ENCODE data around the gene SPOCK1. TPM values are rescaled to one million over a fixed set of nuclear protein-coding genes. Genes with fewer than 3 reads are reported as not detected.
"Not testable (repeated sequence)": the region's sequence is repeated elsewhere in the genome, so short reads cannot be mapped to it uniquely, and the experiment has no call there.

SPOCK1 gene
- total RNA-seq, 2 experiments from 2014 or later = not detected

- no peak overlapping the region for H3K27ac Mint-ChIP-seq
- H3K27me3 Mint-ChIP-seq (ENCODE audit: low read depth) = peaks cover 6% of the 10 kb centered on the region
- H3K9me3 Mint-ChIP-seq (ENCODE audit: insufficient read depth) = no peaks in the 10 kb centered on the region
- POLR2A ChIA-PET = no interaction called here
- H3K4me1 Mint-ChIP-seq (ENCODE audit: low read depth) = no peaks in the 10 kb centered on the region
- no peak overlapping the region for H3K4me3 Mint-ChIP-seq
- CTCF ChIA-PET = interaction anchor here (0.5 kb wide), 1 partner anchor 34 kb away, joined by 3 read pairs; no protein-coding TSS in a partner anchor
- no peaks in the 10 kb centered on the region for H3K36me3 Mint-ChIP-seq (ENCODE audit: low read depth)
- DNase-seq (no peak), ATAC-seq (no peak)
Measured at GRCh38 chr5:137503456-137503855, 4.3 kb upstream of the SPOCK1 start.

- Mint-ChIP-seq H3K4me3 (no peak overlapping the region), H3K27me3 (ENCODE audit: low read depth) (peaks cover 11% of the 10 kb centered on the region), H3K27ac (no peak overlapping the region), H3K4me1 (ENCODE audit: low read depth) (no peaks in the 10 kb centered on the region), H3K36me3 (ENCODE audit: low read depth) (no peaks in the 10 kb centered on the region), H3K9me3 (ENCODE audit: insufficient read depth) (no peaks in the 10 kb centered on the region)
- ATAC-seq (no peak), DNase-seq (no peak)
- CTCF ChIA-PET = no interaction called here
- POLR2A ChIA-PET = no interaction called here
Measured at GRCh38 chr5:137502632-137503031, 3.5 kb upstream of the SPOCK1 start.

- Mint-ChIP-seq H3K9me3 (ENCODE audit: insufficient read depth) (no peaks in the 10 kb centered on the region), H3K4me1 (ENCODE audit: low read depth) (no peaks in the 10 kb centered on the region), H3K27ac (no peak overlapping the region), H3K27me3 (ENCODE audit: low read depth) (peaks cover 16% of the 10 kb centered on the region), H3K4me3 (no peak overlapping the region), H3K36me3 (ENCODE audit: low read depth) (no peaks in the 10 kb centered on the region)
- ATAC-seq (no peak), DNase-seq (no peak)
- CTCF ChIA-PET = no interaction called here
- POLR2A ChIA-PET = no interaction called here
Measured at GRCh38 chr5:137501846-137502406, 2.8 kb upstream of the SPOCK1 start.

DNA sequence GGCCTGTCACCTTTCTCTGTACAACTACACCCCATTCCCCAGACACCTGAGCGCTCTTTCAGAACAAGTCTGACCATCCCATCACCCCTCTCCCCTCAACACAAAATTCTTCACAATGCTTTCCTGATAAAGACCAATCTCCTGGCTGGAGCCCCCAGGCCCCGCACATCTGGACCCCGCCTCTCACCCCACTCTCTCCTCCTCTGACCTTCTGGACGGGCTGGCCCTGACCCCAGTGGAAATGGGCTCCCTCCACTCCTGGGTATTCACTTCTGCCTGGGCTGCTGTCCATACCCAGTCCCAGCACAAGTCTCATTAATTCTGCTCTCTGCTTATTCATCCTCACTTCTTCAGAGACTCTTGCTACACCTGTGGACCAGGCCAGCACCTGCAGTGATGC lies 2.1 kb upstream of the SPOCK1 start:
- Mint-ChIP-seq H3K36me3 (ENCODE audit: low read depth) (no peaks in the 10 kb centered on the region), H3K27me3 (ENCODE audit: low read depth) (peaks cover 23% of the 10 kb centered on the region), H3K27ac (no peak overlapping the region), H3K4me1 (ENCODE audit: low read depth) (no peaks in the 10 kb centered on the region), H3K4me3 (no peak overlapping the region), H3K9me3 (ENCODE audit: insufficient read depth) (no peaks in the 10 kb centered on the region)
- ChIA-PET CTCF (no interaction called here), POLR2A (no interaction called here)
- ATAC-seq (no peak), DNase-seq (no peak)

DNA sequence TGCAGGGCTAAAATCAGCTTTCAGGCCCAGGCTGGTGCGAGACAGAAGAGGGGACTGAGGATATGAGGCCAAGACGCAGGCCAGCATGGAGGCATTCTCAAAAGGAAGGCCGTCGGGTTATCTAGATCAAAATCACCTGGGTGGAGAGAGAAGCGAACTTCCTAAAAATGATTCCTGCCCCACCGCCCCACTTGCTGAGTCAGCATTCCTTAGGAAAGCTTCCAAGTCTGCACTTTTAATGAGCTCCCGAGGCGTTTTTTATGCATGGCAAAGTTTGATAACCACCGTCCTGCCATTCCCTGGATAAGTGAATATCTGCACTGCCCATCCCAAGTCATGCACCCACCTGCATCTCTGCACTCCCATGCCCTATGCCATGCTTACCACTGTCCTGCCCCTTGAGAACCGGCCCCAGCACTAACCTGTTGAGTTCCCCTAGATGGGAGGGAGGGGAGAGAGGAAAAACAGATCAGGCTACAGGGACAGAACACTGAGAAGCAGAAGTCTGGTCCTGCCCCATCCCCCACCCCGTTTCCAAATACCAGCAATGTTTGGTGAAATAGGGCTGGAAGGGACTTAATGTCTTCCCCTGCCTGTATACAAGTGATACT lies 1.6 kb upstream of the SPOCK1 start:
- Mint-ChIP-seq H3K27me3 (ENCODE audit: low read depth) (peaks cover 25% of the 10 kb centered on the region), H3K4me1 (ENCODE audit: low read depth) (no peaks in the 10 kb centered on the region), H3K9me3 (ENCODE audit: insufficient read depth) (no peaks in the 10 kb centered on the region), H3K36me3 (ENCODE audit: low read depth) (no peaks in the 10 kb centered on the region), H3K27ac (no peak overlapping the region), H3K4me3 (no peak overlapping the region)
- no peak for ATAC-seq
- DNase-seq = no peak
- POLR2A ChIA-PET = no interaction called here
- CTCF ChIA-PET = no interaction called here

DNA sequence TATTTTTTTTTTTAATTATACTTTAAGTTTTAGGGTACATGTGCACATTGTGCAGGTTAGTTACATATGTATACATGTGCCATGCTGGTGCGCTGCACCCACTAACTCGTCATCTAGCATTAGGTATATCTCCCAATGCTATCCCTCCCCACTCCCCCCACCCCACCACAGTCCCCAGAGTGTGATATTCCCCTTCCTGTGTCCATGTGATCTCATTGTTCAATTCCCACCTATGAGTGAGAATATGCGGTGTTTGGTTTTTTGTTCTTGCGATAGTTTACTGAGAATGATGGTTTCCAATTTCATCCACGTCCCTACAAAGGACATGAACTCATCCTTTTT lies 351 bp upstream of the SPOCK1 start:
- POLR2A ChIA-PET; DNase-seq; H3K4me1 Mint-ChIP-seq (ENCODE audit: low read depth); CTCF ChIA-PET; H3K4me3 Mint-ChIP-seq; H3K36me3 Mint-ChIP-seq (ENCODE audit: low read depth); H3K27ac Mint-ChIP-seq; H3K9me3 Mint-ChIP-seq (ENCODE audit: insufficient read depth); ATAC-seq: not testable (repeated sequence)
- H3K27me3 Mint-ChIP-seq (ENCODE audit: low read depth) = peaks cover 25% of the 10 kb centered on the region

GRCh38 chr5:137498301-137498735 lies 808 bp downstream of the SPOCK1 start:
- H3K9me3 Mint-ChIP-seq (ENCODE audit: insufficient read depth) = no peaks in the 10 kb centered on the region
- no peaks in the 10 kb centered on the region for H3K4me1 Mint-ChIP-seq (ENCODE audit: low read depth)
- H3K27me3 Mint-ChIP-seq (ENCODE audit: low read depth) = peaks cover 28% of the 10 kb centered on the region
- H3K27ac Mint-ChIP-seq = no peak overlapping the region
- no peak for DNase-seq
- CTCF ChIA-PET = interaction anchor here (0.8 to 4.3 kb wide), 3 partner anchors 32 to 178 kb away, joined by 3 to 35 read pairs (median 3); no protein-coding TSS in a partner anchor
- no peak overlapping the region for H3K4me3 Mint-ChIP-seq
- ATAC-seq = peak; percentile 25
- H3K36me3 Mint-ChIP-seq (ENCODE audit: low read depth) = no peaks in the 10 kb centered on the region
- POLR2A ChIA-PET = no interaction called here

GRCh38 chr5:137497396-137498290 lies 1.5 kb downstream of the SPOCK1 start:
- Mint-ChIP-seq H3K9me3 (ENCODE audit: insufficient read depth) (no peaks in the 10 kb centered on the region), H3K4me1 (ENCODE audit: low read depth) (no peaks in the 10 kb centered on the region), H3K27ac (no peak overlapping the region), H3K36me3 (ENCODE audit: low read depth) (no peaks in the 10 kb centered on the region), H3K27me3 (ENCODE audit: low read depth) (peaks cover 28% of the 10 kb centered on the region), H3K4me3 (no peak overlapping the region)
- ATAC-seq = no peak
- ChIA-PET CTCF (interaction anchor here (1.1 to 4.3 kb wide), 3 partner anchors 65 to 177 kb away, joined by 3 to 35 read pairs (median 4); no protein-coding TSS in a partner anchor), POLR2A (no interaction called here)
- DNase-seq = no peak

DNA sequence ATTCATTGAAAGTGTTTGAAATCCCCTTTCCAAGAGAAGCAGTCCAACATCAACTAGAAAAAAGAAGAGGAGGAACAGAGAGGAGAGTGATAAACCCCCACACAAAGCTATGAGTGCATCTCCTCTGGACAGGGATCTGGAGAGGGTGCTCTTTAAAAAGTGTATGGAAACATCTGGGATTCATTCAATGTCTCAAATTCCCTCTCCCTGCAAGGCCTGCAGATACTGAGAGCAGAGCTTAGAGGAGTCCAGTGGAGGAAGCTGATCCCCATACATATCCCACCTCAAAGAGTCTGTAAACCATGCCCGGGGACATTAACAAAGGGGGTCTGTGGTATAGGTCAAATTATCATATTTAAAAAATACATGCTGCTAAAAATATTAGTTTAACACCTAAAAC lies 2.2 kb downstream of the SPOCK1 start:
- ATAC-seq (no peak), DNase-seq (no peak)
- Mint-ChIP-seq H3K4me3 (no peak overlapping the region), H3K36me3 (ENCODE audit: low read depth) (no peaks in the 10 kb centered on the region), H3K27me3 (ENCODE audit: low read depth) (peaks cover 28% of the 10 kb centered on the region), H3K4me1 (ENCODE audit: low read depth) (no peaks in the 10 kb centered on the region), H3K9me3 (ENCODE audit: insufficient read depth) (no peaks in the 10 kb centered on the region), H3K27ac (no peak overlapping the region)
- ChIA-PET POLR2A (no interaction called here), CTCF (interaction anchor here (1.1 to 4.3 kb wide), 3 partner anchors 152 to 177 kb away, joined by 4 to 35 read pairs (median 5); no protein-coding TSS in a partner anchor)

GRCh38 chr5:137492331-137492730 lies 6.8 kb downstream of the SPOCK1 start:
- peaks cover 18% of the 10 kb centered on the region for H3K27me3 Mint-ChIP-seq (ENCODE audit: low read depth)
- POLR2A ChIA-PET = no interaction called here
- no peak overlapping the region for H3K4me3 Mint-ChIP-seq
- H3K9me3 Mint-ChIP-seq (ENCODE audit: insufficient read depth) = no peaks in the 10 kb centered on the region
- H3K4me1 Mint-ChIP-seq (ENCODE audit: low read depth) = no peaks in the 10 kb centered on the region
- CTCF ChIA-PET = no interaction called here
- ATAC-seq (no peak), DNase-seq (no peak)
- no peak overlapping the region for H3K27ac Mint-ChIP-seq
- no peaks in the 10 kb centered on the region for H3K36me3 Mint-ChIP-seq (ENCODE audit: low read depth)

DNA sequence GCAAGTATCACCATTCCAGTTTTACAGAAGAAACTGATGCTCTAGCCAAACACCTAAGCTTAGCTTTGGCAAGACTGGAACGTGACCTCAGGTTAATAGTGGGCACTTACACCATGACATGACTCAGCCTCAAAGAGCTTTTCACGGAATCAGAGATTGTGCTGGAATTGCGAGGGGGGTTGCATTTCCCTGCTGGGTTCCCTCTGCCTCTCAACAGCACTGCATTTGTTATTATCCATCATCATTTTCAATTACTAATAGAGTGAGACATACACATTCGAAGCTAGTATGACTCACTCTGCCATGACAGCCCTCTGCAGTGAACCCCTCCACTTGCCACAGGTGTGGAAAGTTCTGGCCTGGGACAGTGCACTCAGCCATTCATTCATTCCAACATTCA lies 8.0 kb downstream of the SPOCK1 start:
- Mint-ChIP-seq H3K27me3 (ENCODE audit: low read depth) (peaks cover 9% of the 10 kb centered on the region), H3K9me3 (ENCODE audit: insufficient read depth) (no peaks in the 10 kb centered on the region), H3K4me3 (no peak overlapping the region), H3K27ac (no peak overlapping the region), H3K36me3 (ENCODE audit: low read depth) (no peaks in the 10 kb centered on the region), H3K4me1 (ENCODE audit: low read depth) (no peaks in the 10 kb centered on the region)
- DNase-seq (no peak), ATAC-seq (no peak)
- ChIA-PET CTCF (no interaction called here), POLR2A (no interaction called here)

DNA sequence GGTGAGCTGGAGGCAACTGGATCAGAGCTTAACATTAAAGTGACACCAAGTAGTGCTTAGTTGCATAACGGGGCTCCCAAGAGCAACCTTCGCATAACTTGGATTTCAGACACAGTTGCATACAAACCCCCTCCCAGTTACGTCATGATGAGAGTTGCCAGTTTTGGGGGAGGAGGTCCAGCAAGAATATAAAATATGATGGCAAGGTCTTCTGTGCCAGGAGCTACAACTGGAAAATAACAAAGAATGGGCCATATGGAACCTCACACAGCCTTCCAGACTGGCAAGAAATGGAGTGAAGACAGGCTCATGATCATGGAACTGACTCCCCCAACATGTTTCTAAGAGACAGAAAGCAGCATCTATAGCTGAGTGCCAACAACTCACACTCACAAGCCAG lies 8.5 kb downstream of the SPOCK1 start:
- H3K27ac Mint-ChIP-seq = no peak overlapping the region
- peaks cover 8% of the 10 kb centered on the region for H3K27me3 Mint-ChIP-seq (ENCODE audit: low read depth)
- ChIA-PET CTCF (no interaction called here), POLR2A (no interaction called here)
- H3K4me1 Mint-ChIP-seq (ENCODE audit: low read depth) = no peaks in the 10 kb centered on the region
- ATAC-seq (no peak), DNase-seq (no peak)
- no peak overlapping the region for H3K4me3 Mint-ChIP-seq
- H3K36me3 Mint-ChIP-seq (ENCODE audit: low read depth) = no peaks in the 10 kb centered on the region
- no peaks in the 10 kb centered on the region for H3K9me3 Mint-ChIP-seq (ENCODE audit: insufficient read depth)

All from activated CD8-positive, alpha-beta T cell treated with anti-CD3 and anti-CD28 coated beads, Interleukin-2, amount 10 ng/mL, durations not matched to agents 7 days and 5 days (primary cell).